NT2/D1 (cell line): ENCODE results near the gene TNS4.
A peak's percentile ranks its signal among the peaks of the same experiment; 100 is the strongest.
"Not testable (repeated sequence)": the region's sequence is repeated elsewhere in the genome, so short reads cannot be mapped to it uniquely, and the experiment has no call there.

Experiments used
- DNase-seq: peaks from one replicate; pipeline ENCODE4 v3.0.0-alpha.2; 2011; ENCODE audit warnings: low read depth, low spot score
- H3K27me3 ChIP-seq: 2 replicates; pipeline ENCODE4 v1.6.0; 2011; ENCODE audit warnings: mild to moderate bottlenecking; ENCODE audit not compliant: insufficient read length, insufficient read depth
- H3K36me3 ChIP-seq: 2 replicates; pipeline ENCODE4 v1.6.1; 2011; ENCODE audit warnings: mild to moderate bottlenecking, low read length, mixed read lengths; ENCODE audit not compliant: insufficient read depth, insufficient read length
- H3K4me1 ChIP-seq: 2 replicates; pipeline ENCODE4 v1.5.1; 2011; ENCODE audit not compliant: insufficient read depth, insufficient read length
- H3K4me3 ChIP-seq: 2 replicates; pipeline ENCODE4 v1.5.1; 2011; ENCODE audit warnings: low read depth; ENCODE audit not compliant: insufficient read length
- H3K9ac ChIP-seq: 2 replicates; pipeline ENCODE4 v1.6.0; 2011; ENCODE audit warnings: low read depth; ENCODE audit not compliant: insufficient read length
- H3K9me3 ChIP-seq: 2 replicates; pipeline ENCODE4 v1.5.1; 2011; ENCODE audit warnings: mild to moderate bottlenecking, low read length; ENCODE audit not compliant: insufficient read depth
- SUZ12 ChIP-seq: IDR thresholded peaks from 2 replicates; pipeline ENCODE4 v1.6.1; 2011; ENCODE audit not compliant: insufficient read length, insufficient read depth; ENCODE audit errors: extremely low read depth
- YY1 ChIP-seq: IDR thresholded peaks from 2 replicates; pipeline ENCODE4 v1.6.1; 2011; ENCODE audit not compliant: insufficient read length, insufficient read depth
- ZNF274 ChIP-seq: IDR thresholded peaks from 2 replicates; pipeline ENCODE4 v1.6.1; 2011; ENCODE audit warnings: mild to moderate bottlenecking, low read depth, low read length

TNS4 gene

DNA sequence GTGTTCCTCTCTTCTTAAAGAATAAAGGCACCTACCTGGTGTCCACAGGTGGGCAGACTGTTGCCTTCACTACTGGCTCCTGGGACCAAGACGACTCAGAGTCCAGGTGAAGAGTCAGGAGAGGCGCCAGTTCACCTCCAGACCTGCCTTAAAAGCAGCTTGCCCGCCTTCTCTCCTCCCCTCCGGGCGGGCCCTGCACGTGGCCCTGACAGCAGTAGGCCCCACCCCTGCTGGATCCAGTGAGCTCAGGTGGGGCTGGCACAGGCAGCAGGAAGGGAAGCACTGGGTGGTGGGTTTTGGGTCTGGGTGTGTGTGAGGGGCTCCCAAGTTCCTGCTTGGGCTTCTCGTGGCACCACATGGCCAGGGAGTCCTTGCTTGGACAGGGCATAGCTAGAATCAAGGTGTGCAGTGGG lies at the start of gene TNS4:
TSS of gene TNS4 (minus strand) at position 125 of the 413 bp plus-strand sequence. CDS start 5,198 bp downstream, outside the sequence.
- no peak for DNase-seq
- H3K4me1 ChIP-seq: peaks cover 17% of the 10 kb centered on the region

GRCh38 chr17:40550608-40551007 lies 49.2 kb upstream of the TNS4 start:
- peaks cover 3% of the 10 kb centered on the region for H3K27me3 ChIP-seq
- no peak overlapping the region for H3K4me3 ChIP-seq
- no peak for DNase-seq
- no peaks in the 10 kb centered on the region for H3K9me3 ChIP-seq
- peaks cover 9% of the 10 kb centered on the region for H3K4me1 ChIP-seq
- TF ChIP-seq ZNF274: no peak
- TF ChIP-seq SUZ12: no peak
- no peak for TF ChIP-seq YY1
- no peak overlapping the region for H3K9ac ChIP-seq
- no peaks in the 10 kb centered on the region for H3K36me3 ChIP-seq

More for the DNA sequence above, at the start of gene TNS4:
- H3K4me3 ChIP-seq: no peak within 1 kb of the TSS
- H3K36me3 ChIP-seq: no peaks in the 10 kb centered on the region
- TF ChIP-seq SUZ12 (no peak), ZNF274 (no peak), YY1 (no peak)
- H3K9me3 ChIP-seq: peaks cover 8% of the 10 kb centered on the region; the same call in 1 of the 2 replicates
- peak within 1 kb of the TSS; percentile 47 for H3K9ac ChIP-seq
- no peaks in the 10 kb centered on the region for H3K27me3 ChIP-seq

DNA sequence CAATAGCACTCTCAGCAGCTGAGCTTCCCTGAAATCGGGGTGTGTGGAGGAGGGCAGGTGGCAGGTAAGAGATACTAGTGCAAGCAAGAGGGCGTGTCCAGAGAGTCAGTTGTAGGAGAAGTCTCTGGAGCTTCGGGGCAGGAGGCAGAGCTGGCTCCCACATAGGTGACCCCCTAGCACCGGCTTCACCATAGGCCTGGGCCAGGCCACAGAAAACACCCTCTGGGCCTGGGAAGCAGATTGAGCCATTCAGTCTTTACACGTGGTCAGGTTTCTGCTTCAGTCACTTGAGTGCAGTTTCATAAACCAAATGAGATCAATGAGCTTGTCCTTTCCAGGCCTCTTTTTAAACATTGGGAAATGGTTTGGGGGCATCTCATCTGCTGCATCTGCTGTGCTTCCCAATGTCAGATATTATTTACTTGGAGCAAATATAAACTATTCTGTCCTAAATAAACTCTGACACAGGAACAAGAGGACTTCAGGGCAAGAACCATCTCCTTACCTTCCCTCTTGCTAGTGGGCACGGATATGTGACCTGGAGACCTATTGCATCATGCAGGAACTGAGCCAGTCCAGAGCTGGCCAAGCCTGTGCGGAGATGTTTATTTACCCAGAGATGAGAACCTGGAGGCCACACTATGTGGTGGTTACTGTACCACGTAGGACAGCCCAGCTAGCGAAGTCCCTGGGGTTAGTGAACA lies 47.7 kb upstream of the TNS4 start:
- Histone ChIP-seq H3K27me3 (no peaks in the 10 kb centered on the region), H3K4me3 (no peak overlapping the region), H3K36me3 (no peaks in the 10 kb centered on the region), H3K9me3 (no peaks in the 10 kb centered on the region), H3K9ac (no peak overlapping the region), H3K4me1 (peaks cover 11% of the 10 kb centered on the region)
- DNase-seq: no peak
- TF ChIP-seq YY1 (no peak), SUZ12 (no peak), ZNF274 (no peak)

DNA sequence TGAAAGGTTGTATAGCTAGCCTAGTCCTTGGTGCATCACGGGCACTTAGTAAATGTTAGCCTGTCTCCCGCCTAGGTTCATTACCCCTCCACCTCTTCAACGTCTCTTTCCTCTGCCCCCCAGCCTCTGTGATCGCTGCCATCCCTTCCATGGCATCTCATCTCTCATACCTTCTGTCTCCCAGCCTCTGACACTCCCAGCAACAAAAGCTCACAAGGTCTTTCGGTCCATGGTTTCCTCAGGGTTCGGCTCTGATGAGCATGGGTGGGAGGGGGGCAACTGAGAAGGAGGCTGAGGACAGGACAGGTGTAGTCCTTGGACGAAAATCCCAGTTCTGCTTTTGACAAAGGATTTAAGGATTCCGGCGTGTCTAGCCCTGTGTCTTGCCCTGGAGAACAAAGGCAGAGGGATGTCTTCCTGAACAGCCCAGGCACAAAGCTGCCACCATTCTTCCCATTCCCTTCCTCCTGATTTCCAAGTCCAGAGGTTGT lies 47.1 kb upstream of the TNS4 start:
- Histone ChIP-seq H3K4me3 (no peak overlapping the region), H3K9me3 (no peaks in the 10 kb centered on the region), H3K36me3 (no peaks in the 10 kb centered on the region), H3K27me3 (no peaks in the 10 kb centered on the region), H3K4me1 (peaks cover 13% of the 10 kb centered on the region), H3K9ac (no peak overlapping the region)
- DNase-seq: no peak
- TF ChIP-seq YY1 (no peak), SUZ12 (no peak), ZNF274 (no peak)

GRCh38 chr17:40547785-40548478 lies 46.5 kb upstream of the TNS4 start:
- Histone ChIP-seq H3K36me3 (no peaks in the 10 kb centered on the region), H3K9me3 (no peaks in the 10 kb centered on the region), H3K4me1 (peaks cover 17% of the 10 kb centered on the region), H3K27me3 (no peaks in the 10 kb centered on the region), H3K9ac (no peak overlapping the region), H3K4me3 (no peak overlapping the region)
- DNase-seq: no peak
- TF ChIP-seq SUZ12 (no peak), ZNF274 (no peak), YY1 (no peak)

DNA sequence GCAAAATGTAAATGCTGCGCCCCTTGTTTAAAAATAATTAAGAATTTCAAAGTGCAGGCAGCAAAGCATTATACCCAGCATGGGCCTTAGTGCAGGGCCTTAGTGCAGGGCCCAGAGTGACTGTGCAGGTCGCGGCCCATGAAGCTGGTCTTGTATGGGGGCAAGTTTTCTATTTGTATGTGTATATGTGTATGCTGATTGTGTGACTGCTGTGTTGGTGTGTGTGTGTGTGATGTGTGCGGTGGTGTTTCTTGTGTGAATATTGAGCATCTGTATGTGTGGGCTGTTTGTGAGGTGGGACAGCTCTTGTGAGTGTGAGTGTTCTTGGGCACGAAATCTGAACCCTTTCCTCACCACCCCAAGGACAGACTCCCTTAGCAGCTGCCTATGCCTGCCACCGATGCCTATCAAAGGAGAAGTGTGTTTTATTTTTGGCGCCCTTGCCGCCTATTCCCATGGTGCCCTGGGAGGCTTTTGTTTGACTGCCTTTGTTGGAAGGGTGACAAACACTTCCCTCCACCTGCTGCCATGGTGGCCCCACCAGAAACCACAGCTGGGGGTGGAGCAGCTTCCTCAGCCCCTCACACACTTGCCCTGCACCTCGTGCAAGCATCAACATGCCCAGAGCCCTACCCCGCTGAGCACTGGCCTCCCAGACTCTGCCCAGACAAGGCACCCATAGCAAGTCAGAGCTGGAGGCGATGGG lies 45.8 kb upstream of the TNS4 start:
- peaks cover 20% of the 10 kb centered on the region for H3K4me1 ChIP-seq
- no peak overlapping the region for H3K9ac ChIP-seq
- TF ChIP-seq ZNF274 (no peak), SUZ12 (no peak), YY1 (no peak)
- DNase-seq: no peak
- no peaks in the 10 kb centered on the region for H3K9me3 ChIP-seq
- H3K4me3 ChIP-seq: no peak overlapping the region
- no peaks in the 10 kb centered on the region for H3K27me3 ChIP-seq
- H3K36me3 ChIP-seq: no peaks in the 10 kb centered on the region

- H3K4me3 ChIP-seq, H3K9me3 ChIP-seq, H3K36me3 ChIP-seq, H3K9ac ChIP-seq, H3K27me3 ChIP-seq, DNase-seq: not testable (repeated sequence)
- H3K4me1 ChIP-seq: peaks cover 20% of the 10 kb centered on the region
Observed at GRCh38 chr17:40546497-40546896, 45.1 kb upstream of the TNS4 start.
